NT2/D1 (cell line): Measurements from ENCODE around the gene TMEM117.
A peak's percentile ranks its signal among the peaks of the same experiment; 100 is the strongest.

Experiments
- DNase-seq: peaks from one replicate; pipeline ENCODE4 v3.0.0-alpha.2; 2011; ENCODE audit warnings: low read depth, low spot score
- H3K27me3 ChIP-seq: 2 replicates; pipeline ENCODE4 v1.6.0; 2011; ENCODE audit warnings: mild to moderate bottlenecking; ENCODE audit not compliant: insufficient read length, insufficient read depth
- H3K36me3 ChIP-seq: 2 replicates; pipeline ENCODE4 v1.6.1; 2011; ENCODE audit warnings: mild to moderate bottlenecking, low read length, mixed read lengths; ENCODE audit not compliant: insufficient read depth, insufficient read length
- H3K4me1 ChIP-seq: 2 replicates; pipeline ENCODE4 v1.5.1; 2011; ENCODE audit not compliant: insufficient read depth, insufficient read length
- H3K4me3 ChIP-seq: 2 replicates; pipeline ENCODE4 v1.5.1; 2011; ENCODE audit warnings: low read depth; ENCODE audit not compliant: insufficient read length
- H3K9ac ChIP-seq: 2 replicates; pipeline ENCODE4 v1.6.0; 2011; ENCODE audit warnings: low read depth; ENCODE audit not compliant: insufficient read length
- H3K9me3 ChIP-seq: 2 replicates; pipeline ENCODE4 v1.5.1; 2011; ENCODE audit warnings: mild to moderate bottlenecking, low read length; ENCODE audit not compliant: insufficient read depth
- SUZ12 ChIP-seq: IDR thresholded peaks from 2 replicates; pipeline ENCODE4 v1.6.1; 2011; ENCODE audit not compliant: insufficient read length, insufficient read depth; ENCODE audit errors: extremely low read depth
- YY1 ChIP-seq: IDR thresholded peaks from 2 replicates; pipeline ENCODE4 v1.6.1; 2011; ENCODE audit not compliant: insufficient read length, insufficient read depth
- ZNF274 ChIP-seq: IDR thresholded peaks from 2 replicates; pipeline ENCODE4 v1.6.1; 2011; ENCODE audit warnings: mild to moderate bottlenecking, low read depth, low read length

Gene TMEM117

DNA sequence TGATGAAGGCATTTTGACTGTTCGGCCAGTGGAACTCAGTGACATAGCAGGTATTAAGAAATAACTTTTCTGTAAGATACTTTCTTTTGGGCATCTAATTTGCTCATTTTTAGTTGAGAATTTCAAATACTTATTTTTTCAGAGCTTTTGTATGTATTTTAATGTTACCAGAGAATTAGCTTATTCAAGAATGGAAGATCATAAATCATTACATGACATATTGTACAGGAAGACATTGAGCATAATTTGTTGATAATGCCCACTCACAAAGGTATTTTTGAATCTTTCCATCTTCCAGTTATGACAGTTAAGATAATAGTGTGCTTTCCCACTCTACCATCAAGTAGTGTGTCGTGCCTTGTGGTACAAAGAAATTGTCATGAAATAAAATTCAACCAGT is 36.5 kb downstream of the TMEM117 start:
- TF ChIP-seq SUZ12: no peak
- TF ChIP-seq YY1: no peak
- no peak for TF ChIP-seq ZNF274

DNA sequence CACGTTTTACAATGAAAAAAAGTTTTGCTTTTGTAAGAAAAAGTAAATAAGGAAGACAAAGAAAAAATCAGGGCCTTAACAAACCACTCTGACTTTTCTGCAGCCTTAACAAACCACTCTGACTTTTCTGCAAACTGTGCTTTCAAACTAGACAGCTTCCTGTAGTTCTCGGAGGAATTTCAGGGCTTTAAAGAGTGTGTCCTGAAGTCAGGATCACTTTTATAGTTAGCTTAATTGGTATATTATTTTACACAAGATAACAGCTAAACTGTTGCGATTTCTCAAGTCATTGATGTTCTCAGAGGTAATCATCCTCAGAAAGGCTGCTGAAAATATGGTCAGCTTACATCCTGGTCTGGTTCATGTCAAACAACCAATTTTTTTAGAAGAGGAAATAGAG is 42.2 kb downstream of the TMEM117 start:
- Histone ChIP-seq H3K9me3 (no peaks in the 10 kb centered on the region), H3K9ac (no peak overlapping the region), H3K27me3 (no peaks in the 10 kb centered on the region), H3K4me1 (no peaks in the 10 kb centered on the region), H3K36me3 (no peaks in the 10 kb centered on the region), H3K4me3 (no peak overlapping the region)
- no peak for DNase-seq
- TF ChIP-seq YY1 (no peak), SUZ12 (no peak)

More for the DNA sequence above, 36.5 kb downstream of the TMEM117 start:
- Histone ChIP-seq H3K27me3 (no peaks in the 10 kb centered on the region), H3K4me1 (no peaks in the 10 kb centered on the region), H3K9ac (no peak overlapping the region), H3K4me3 (no peak overlapping the region), H3K36me3 (no peaks in the 10 kb centered on the region), H3K9me3 (no peaks in the 10 kb centered on the region)
- no peak for DNase-seq

DNA sequence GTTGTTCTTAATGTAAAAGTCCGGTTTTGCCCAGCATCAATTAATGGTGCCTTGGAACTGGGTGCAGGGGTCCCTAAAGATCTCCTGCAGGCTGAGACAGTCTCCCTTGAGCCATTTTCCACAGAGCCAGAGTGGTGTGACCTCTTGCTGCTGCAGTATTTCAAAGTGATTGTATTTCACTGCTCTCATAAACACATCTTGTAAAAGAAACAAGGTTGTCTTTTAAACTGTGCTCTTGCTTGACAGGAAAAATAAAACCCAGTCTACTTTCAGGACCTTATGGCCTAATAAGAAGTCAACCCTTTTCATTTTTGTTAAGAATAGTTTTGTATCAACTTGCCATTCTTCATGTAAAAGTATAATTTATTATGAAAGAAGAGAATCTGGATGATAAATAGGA is 44.7 kb downstream of the TMEM117 start:
- TF ChIP-seq YY1 (no peak), ZNF274 (no peak), SUZ12 (no peak)

DNA sequence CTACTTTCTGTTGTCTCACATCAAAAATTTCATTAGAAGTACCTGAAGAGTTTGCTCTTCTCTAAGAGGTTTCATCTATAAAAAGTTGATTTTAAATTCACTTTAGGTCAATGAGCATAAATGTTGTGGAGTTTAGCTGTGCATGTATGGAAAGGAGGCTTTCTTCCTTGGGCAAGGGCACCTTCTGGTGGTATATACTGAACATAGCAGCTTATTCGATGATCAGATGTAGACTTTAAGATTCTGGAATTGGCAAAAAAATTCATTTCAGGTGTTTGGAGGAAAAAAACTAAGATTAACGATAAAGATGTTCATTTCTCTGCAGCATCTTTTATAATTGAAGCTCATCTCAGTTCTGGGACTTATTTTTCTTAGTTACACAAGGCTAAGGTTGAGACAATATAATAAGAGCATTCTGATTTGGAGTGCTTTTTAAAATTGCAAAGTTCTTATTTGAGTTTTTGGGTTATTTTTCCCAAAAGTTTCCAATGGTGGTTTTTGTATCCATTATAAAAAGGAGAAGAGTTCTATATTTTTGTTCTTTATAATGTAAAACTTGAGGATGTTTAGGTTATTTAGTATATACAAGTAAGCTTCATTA is 46.8 kb downstream of the TMEM117 start:
- H3K9me3 ChIP-seq: no peaks in the 10 kb centered on the region
- H3K9ac ChIP-seq: no peak overlapping the region
- no peak for TF ChIP-seq SUZ12
- TF ChIP-seq YY1: no peak
- no peak for TF ChIP-seq ZNF274
- no peaks in the 10 kb centered on the region for H3K36me3 ChIP-seq
- H3K27me3 ChIP-seq: no peaks in the 10 kb centered on the region
- DNase-seq: peak; percentile 8
- no peaks in the 10 kb centered on the region for H3K4me1 ChIP-seq
- no peak overlapping the region for H3K4me3 ChIP-seq

More for the DNA sequence above, 44.7 kb downstream of the TMEM117 start:
- no peak for DNase-seq
- H3K36me3 ChIP-seq: no peaks in the 10 kb centered on the region
- H3K4me1 ChIP-seq: no peaks in the 10 kb centered on the region
- no peak overlapping the region for H3K4me3 ChIP-seq
- no peak overlapping the region for H3K9ac ChIP-seq
- H3K27me3 ChIP-seq: no peaks in the 10 kb centered on the region
- H3K9me3 ChIP-seq: no peaks in the 10 kb centered on the region

DNA sequence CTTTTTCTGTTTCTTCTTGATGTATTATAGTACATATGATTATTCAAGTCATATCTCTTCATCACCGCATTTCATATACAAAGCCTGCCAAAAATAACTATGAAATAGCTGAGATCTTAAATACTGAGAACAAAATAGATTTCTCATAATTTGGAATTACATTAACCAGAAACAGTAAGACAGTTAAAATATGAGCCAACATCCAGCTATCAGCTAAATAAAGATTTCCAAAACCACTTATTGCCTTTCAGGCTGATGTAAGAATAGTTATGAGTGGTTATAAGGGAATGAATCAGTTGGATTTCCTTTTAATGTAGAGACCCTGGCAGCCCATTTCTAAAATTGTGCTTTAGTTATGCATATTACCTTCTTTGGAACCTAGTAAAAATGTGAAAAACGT is 47.4 kb downstream of the TMEM117 start:
- no peak overlapping the region for H3K4me3 ChIP-seq
- no peaks in the 10 kb centered on the region for H3K36me3 ChIP-seq
- DNase-seq: no peak
- H3K4me1 ChIP-seq: no peaks in the 10 kb centered on the region
- no peaks in the 10 kb centered on the region for H3K27me3 ChIP-seq
- H3K9ac ChIP-seq: no peak overlapping the region
- no peak for TF ChIP-seq ZNF274
- TF ChIP-seq YY1: no peak
- no peak for TF ChIP-seq SUZ12
- H3K9me3 ChIP-seq: no peaks in the 10 kb centered on the region

DNA sequence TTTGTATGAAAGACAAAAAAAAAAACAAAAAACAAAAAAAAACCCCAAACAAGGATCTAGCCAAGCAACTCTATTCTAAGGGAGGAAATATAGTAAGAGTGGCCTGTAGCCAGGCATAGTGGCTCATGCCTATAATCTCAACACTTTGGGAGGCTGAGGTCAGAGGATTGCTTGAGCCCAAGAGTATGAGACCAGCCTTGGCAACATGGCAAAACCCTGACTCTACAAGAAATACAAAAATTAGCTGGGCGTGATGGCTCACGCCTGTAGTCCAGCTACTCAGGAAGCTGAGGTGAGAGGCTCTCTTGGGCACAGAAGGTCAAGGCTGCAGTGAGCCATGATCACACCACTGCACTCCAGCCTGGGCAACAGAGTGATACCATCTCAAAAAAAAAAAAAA is 47.9 kb downstream of the TMEM117 start:
- no peak overlapping the region for H3K4me3 ChIP-seq
- no peaks in the 10 kb centered on the region for H3K27me3 ChIP-seq
- H3K9me3 ChIP-seq: no peaks in the 10 kb centered on the region
- TF ChIP-seq SUZ12 (no peak), YY1 (no peak), ZNF274 (no peak)
- H3K36me3 ChIP-seq: no peaks in the 10 kb centered on the region
- no peak for DNase-seq
- no peak overlapping the region for H3K9ac ChIP-seq
- H3K4me1 ChIP-seq: no peaks in the 10 kb centered on the region

DNA sequence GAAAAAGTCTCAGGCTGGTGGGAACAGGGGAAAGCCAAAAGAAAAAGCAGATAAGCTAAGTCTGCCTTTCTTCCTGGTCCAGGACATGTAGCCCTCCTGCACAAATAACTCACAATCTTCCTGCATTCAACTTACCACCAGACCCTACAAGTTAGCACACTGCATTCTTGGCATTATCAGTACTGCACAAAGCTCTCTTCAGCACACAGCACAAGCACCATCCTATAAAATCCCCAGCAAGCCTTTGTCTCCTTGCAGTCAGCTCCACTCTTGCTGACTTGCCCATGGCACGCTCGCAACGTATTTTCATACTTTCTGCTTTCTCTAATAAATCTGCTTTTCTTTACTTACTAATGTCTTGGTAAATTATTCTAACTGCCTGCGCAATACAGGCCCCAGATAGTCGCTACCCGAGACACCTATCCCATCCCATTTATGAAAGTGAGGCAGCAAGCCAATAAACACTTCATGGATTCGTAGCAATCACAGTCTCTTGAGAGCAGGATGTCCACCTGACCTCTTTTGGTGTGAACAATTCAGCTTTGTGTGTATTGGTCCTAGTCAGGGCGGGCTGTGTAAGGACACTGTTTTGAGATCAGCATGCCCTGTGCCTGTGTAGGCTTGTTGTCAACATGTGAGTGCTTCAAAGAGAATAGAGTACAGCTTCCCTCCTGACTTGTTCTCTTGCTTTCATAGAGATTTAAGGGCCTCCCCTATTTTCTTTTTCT is 49.0 kb downstream of the TMEM117 start:
- DNase-seq: no peak
- no peaks in the 10 kb centered on the region for H3K4me1 ChIP-seq
- no peaks in the 10 kb centered on the region for H3K36me3 ChIP-seq
- H3K9me3 ChIP-seq: no peaks in the 10 kb centered on the region
- no peak overlapping the region for H3K4me3 ChIP-seq
- H3K27me3 ChIP-seq: no peaks in the 10 kb centered on the region
- no peak for TF ChIP-seq ZNF274
- no peak for TF ChIP-seq YY1
- TF ChIP-seq SUZ12: no peak
- H3K9ac ChIP-seq: no peak overlapping the region
